ENCODE data around the gene SH3YL1.

DNA sequence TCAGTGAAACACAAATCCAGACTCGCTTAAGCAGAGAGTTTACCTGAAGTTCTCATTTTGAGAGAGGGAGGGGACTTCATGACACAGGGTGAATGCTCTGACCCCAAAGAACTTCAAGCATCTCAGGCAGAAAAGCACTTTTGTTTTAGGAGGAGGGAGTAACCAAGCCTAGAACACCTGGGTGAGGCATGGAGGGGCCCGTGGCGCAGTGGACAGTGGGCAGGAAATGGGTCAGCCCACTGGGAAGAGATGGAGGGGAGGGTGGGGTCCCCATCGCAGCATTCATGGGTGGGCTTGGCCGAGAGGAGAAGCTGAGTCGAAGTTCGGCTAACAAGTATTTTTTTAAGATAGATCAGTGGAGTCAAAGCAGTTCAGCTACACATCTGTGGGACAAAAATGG lies 67.9 kb downstream of the SH3YL1 start:
- TF ChIP-seq, protein P1, sequence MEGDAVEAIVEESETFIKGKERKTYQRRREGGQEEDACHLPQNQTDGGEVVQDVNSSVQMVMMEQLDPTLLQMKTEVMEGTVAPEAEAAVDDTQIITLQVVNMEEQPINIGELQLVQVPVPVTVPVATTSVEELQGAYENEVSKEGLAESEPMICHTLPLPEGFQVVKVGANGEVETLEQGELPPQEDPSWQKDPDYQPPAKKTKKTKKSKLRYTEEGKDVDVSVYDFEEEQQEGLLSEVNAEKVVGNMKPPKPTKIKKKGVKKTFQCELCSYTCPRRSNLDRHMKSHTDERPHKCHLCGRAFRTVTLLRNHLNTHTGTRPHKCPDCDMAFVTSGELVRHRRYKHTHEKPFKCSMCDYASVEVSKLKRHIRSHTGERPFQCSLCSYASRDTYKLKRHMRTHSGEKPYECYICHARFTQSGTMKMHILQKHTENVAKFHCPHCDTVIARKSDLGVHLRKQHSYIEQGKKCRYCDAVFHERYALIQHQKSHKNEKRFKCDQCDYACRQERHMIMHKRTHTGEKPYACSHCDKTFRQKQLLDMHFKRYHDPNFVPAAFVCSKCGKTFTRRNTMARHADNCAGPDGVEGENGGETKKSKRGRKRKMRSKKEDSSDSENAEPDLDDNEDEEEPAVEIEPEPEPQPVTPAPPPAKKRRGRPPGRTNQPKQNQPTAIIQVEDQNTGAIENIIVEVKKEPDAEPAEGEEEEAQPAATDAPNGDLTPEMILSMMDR (IDR thresholded peaks at IDR 0.05 in 8 of 11, conservative IDR thresholded peaks at IDR 0.05 in 3 of 11): no peak
- TF ChIP-seq POLR2A (IDR thresholded peaks at IDR 0.05) (no peak), POLR2AphosphoS5 (IDR thresholded peaks at IDR 0.05) (no peak)
